ENCODE data around the gene PIGO. TPM values are rescaled to one million over a fixed set of nuclear protein-coding genes. Genes with fewer than 3 reads are reported as not detected.

Gene PIGO
- total RNA-seq, 1 experiment from 2014 or later: 23.4 TPM

- Histone ChIP-seq H4K5ac (ENCODE audit: insufficient read length, low read depth, low read length) (no peak overlapping the region), H4K8ac (replicated peaks; ENCODE audit: insufficient read length, low read depth, low read length) (no peak overlapping the region), H3K27me3 (ENCODE audit: insufficient read depth, low read length) (no peaks in the 10 kb centered on the region), H3K27ac (ENCODE audit: insufficient read length, low read depth, low read length) (no peak overlapping the region), H3K79me2 (ENCODE audit: insufficient read depth, low read length) (peaks cover 35% of the 10 kb centered on the region), H4K91ac (ENCODE audit: insufficient read length, low read depth, low read length) (no peak overlapping the region), H3K4me1 (ENCODE audit: insufficient read depth, low read length) (peaks cover 7% of the 10 kb centered on the region; the same call in 1 of the 2 replicates), H3K18ac (ENCODE audit: insufficient read length, low read depth, low read length) (no peak overlapping the region), H3K23me2 (ENCODE audit: insufficient read length, low read depth, low read length, poor library complexity, severe bottlenecking) (peaks cover 14% of the 10 kb centered on the region), H2BK15ac (ENCODE audit: low read depth, low read length) (no peak overlapping the region), H3K9me3 (ENCODE audit: control insufficient read depth, low read depth, low read length) (no peaks in the 10 kb centered on the region), H3K9ac (ENCODE audit: extremely low read depth, insufficient read length, low read length) (no peak overlapping the region), H3K23ac (ENCODE audit: insufficient read length, low read depth, low read length) (no peak overlapping the region), H3K4me2 (ENCODE audit: insufficient read depth, insufficient read length, low read length) (no peak overlapping the region), H2BK12ac (ENCODE audit: insufficient read length, low read depth, low read length) (no peak overlapping the region), H2AFZ (ENCODE audit: low read length) (no peak overlapping the region), H3K14ac (ENCODE audit: insufficient read depth, low read length) (no peak overlapping the region), H2AK5ac (ENCODE audit: insufficient read length, low read length) (no peak overlapping the region), H3T11ph (ENCODE audit: low read length) (no peak overlapping the region), H3K56ac (ENCODE audit: insufficient read length, low read depth, low read length) (no peak overlapping the region), H2BK5ac (ENCODE audit: insufficient read length, low read length) (no peak overlapping the region), H4K20me1 (ENCODE audit: control insufficient read depth, insufficient read depth, insufficient read length) (no peaks in the 10 kb centered on the region), H2BK120ac (ENCODE audit: low read depth, low read length, poor library complexity, severe bottlenecking) (no peak overlapping the region), H2BK20ac (ENCODE audit: low read depth, low read length, poor library complexity, severe bottlenecking) (no peak overlapping the region), H3K4ac (ENCODE audit: low read depth, low read length) (no peak overlapping the region), H3K79me1 (ENCODE audit: insufficient read depth, low read depth, low read length, poor library complexity, severe bottlenecking) (peaks cover 7% of the 10 kb centered on the region)
- DNase-seq: no peak
- peak overlapping the region in 2 of 3 experiments; percentile 74 to 99; a peak in 2 of 7 replicates for H3K27ac Mint-ChIP-seq
- H3K9me3 Mint-ChIP-seq: no peaks in the 10 kb centered on the region
- H3K4me1 Mint-ChIP-seq: peaks cover 31 to 32% of the 10 kb centered on the region in 2 experiments
- WGBS (ENCODE audit: extremely low coverage, insufficient read length, low lambda C conversion rate): no CpG with 5 or more reads among the region's 6 CpGs
- H3K36me3 Mint-ChIP-seq (ENCODE audit: insufficient read depth in 1 of 3, low read depth in 3 of 3): peaks cover 49 to 77% (median 68%) of the 10 kb centered on the region in 3 experiments
- no peaks in the 10 kb centered on the region; the same call in 1 of the 2 replicates for H3K27me3 Mint-ChIP-seq (ENCODE audit: low read depth)
- H3K4me3 Mint-ChIP-seq: no peak overlapping the region
- TF ChIP-seq CTCF (conservative IDR thresholded peaks at IDR 0.05): no peak
Observed at GRCh38 chr9:35074141-35074540, 22.2 kb downstream of the PIGO start.

Measured in H9 (cell line).